Pancreas (tissue), 10 donors: ENCODE measurements around the gene M1AP. TPM values are rescaled to one million over a fixed set of nuclear protein-coding genes. Genes with fewer than 3 reads are reported as not detected.

Source experiments
- ATAC-seq, 4 donors: fragments of 200-7000 bp; cut with Tn5 transposase; one replicate each; pipeline versions ENCODE4 v1.8.0 to v1.9.1; 2020; ENCODE audit warnings: mild to moderate bottlenecking in 4 of 4, moderate library complexity in 4 of 4
- DNase-seq, 6 donors: peaks; one replicate each; pipeline ENCODE4 v3.0.0-alpha.2; 2020
- FAIRE-seq: peaks from 2 replicates; lab custom pipeline; 2012; peaks lifted over from hg19 to GRCh38; lab: Jason Lieb, UNC
- H3K27ac ChIP-seq, 4 donors: fragments of 200-600 bp; sonication (generic); 1 replicate in 3 of 4; 2 replicates in 1 of 4; pipeline versions ENCODE4 v1.5.0 to v1.8.0; 2020
- H3K27me3 ChIP-seq, 4 donors: fragments of 200-600 bp; one replicate each; pipeline ENCODE4 v1.8.0; 2021
- H3K36me3 ChIP-seq, 3 donors: fragments of 200-600 bp; sonication (generic) in 1 of 3; one replicate each; pipeline versions ENCODE4 v1.5.0 to v1.8.0; 2020 to 2021
- H3K4me1 ChIP-seq, 3 donors: fragments of 200-600 bp; one replicate each; pipeline ENCODE4 v1.8.0; 2021
- H3K4me3 ChIP-seq, 4 donors: fragments of 200-600 bp; sonication (generic) in 2 of 4; one replicate each; pipeline versions ENCODE4 v1.5.0 to v1.8.0; 2020 to 2021
- H3K9me3 ChIP-seq, 4 donors: fragments of 200-600 bp; one replicate each; pipeline ENCODE4 v1.8.0; 2021
- WGBS, 2 donors: extraction: QIAGEN DNeasy Blood & Tissue Kit; methylation state at CpG; one replicate each; pipeline ENCODE4 v1.1.7; 2013; 5-methylcytosine and 5-hydroxymethylcytosine counted together
- intact Hi-C, 3 donors: fragments of 100-400 bp; cut with DNase I; formaldehyde crosslinking; loops; one replicate each; pipeline versions ENCODE4 v1.11.1 to v1.14.2; 2022
- polyA plus RNA-seq, 2 donors: library from polyadenylated mRNA; stranded (reverse); fragments of 200-250 nt; gene quantifications; one replicate each; pipeline ENCODE4 v1.2.3, GENCODE V29; 2013
- total RNA-seq, 6 donors: library from RNA; stranded (reverse); fragmentation: NEBNext Ultra II Directional in 4 of 6; extraction: Animal tissue kit (Norgen Biotek cat#: 25700) in 4 of 6; gene quantifications; one replicate each; pipeline versions ENCODE4 v1.2.1 to v1.2.4, GENCODE V29; 2021 to 2023
- TF ChIP-seq, protein P1 (sequence below), 4 donors: fragments of 200-600 bp; sonication (generic) in 3 of 4; IDR thresholded peaks; one replicate each; pipeline versions ENCODE4 v1.5.0 to v1.8.0; 2021; ENCODE audit warnings: antibody characterized with exemption in 4 of 4
- donor health status: healthy with polysubstance abuse.
- donor health status: DM: no; HTN: no; CAD: no; lungs with moderate emphysema.
- donor health status: DM: no; HTN: no; CAD: no.
- donor health status: control.
- donor health status: control.
- donor health status: Bipolar disorder and iron deficiency.
- donor health status: DM: yes; HTN: yes; CAD: no.
- donor health status: DM: no; HTN: no; CAD: no.
- donor health status: DM: no; HTN: no; CAD: no.
- donor health status: DM: yes; HTN: yes; CAD: no.

Gene M1AP
- total and polyA plus RNA-seq, 8 donors, result 0.11 to 0.66 (median 0.27) TPM

DNA sequence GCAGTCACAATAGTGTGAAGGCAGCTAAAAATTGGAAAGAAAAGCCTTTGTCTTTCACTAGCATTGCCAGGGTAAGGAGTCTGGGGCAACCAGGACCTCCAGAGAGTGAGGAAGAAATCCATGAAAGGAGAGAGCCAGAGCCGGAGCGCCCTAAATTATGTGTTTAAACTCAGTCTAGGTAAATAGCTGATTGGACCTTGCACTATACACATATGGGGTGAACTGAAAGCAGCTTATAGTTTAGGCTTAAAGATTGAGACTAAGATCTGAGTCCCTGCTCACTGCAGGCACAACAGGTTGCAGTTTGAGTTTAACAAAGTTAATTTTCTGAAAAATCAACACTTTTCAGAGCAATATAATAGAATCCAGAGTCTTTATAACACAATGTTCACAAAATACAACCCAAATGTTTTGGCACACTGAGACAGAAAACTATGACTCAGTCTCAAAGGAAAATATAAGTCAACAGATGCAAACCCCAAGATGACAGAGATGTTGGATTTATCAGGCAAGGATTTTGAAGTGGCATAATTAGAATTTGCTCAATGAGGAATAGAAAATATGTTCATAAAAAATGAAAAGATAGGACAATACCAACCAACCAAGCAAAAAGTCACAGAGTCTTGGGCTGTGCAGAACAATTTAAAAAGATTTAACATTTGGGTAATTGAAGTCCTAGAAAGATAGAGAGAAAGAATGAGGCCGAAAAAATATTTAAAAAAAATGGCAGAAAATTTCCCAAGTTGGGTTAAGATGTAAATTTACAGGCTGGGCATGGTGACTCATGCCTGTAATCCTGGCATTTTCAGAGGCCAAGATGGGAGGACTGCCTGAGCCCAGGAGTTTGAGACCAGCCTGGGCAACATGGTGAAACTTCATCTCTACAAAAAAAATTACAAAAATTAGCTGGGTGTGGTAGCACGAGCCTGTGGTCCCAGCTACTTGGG lies 54.0 kb downstream of the M1AP start:
- Histone ChIP-seq H3K36me3 (no peaks in the 10 kb centered on the region), H3K27me3 (no peaks in the 10 kb centered on the region), H3K27ac (no peak overlapping the region), H3K4me1 (no peaks in the 10 kb centered on the region), H3K9me3 (no peaks in the 10 kb centered on the region), H3K4me3 (no peak overlapping the region)
- intact Hi-C loops, result no loop called here
- FAIRE-seq, result no peak
- no peak for DNase-seq
- TF ChIP-seq, protein P1, sequence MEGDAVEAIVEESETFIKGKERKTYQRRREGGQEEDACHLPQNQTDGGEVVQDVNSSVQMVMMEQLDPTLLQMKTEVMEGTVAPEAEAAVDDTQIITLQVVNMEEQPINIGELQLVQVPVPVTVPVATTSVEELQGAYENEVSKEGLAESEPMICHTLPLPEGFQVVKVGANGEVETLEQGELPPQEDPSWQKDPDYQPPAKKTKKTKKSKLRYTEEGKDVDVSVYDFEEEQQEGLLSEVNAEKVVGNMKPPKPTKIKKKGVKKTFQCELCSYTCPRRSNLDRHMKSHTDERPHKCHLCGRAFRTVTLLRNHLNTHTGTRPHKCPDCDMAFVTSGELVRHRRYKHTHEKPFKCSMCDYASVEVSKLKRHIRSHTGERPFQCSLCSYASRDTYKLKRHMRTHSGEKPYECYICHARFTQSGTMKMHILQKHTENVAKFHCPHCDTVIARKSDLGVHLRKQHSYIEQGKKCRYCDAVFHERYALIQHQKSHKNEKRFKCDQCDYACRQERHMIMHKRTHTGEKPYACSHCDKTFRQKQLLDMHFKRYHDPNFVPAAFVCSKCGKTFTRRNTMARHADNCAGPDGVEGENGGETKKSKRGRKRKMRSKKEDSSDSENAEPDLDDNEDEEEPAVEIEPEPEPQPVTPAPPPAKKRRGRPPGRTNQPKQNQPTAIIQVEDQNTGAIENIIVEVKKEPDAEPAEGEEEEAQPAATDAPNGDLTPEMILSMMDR (IDR thresholded peaks at IDR 0.05), result no peak
- 47 to 59% methylated on average over 4 of the region's 4 CpGs for WGBS, 2 donors
- ATAC-seq, result no peak

DNA sequence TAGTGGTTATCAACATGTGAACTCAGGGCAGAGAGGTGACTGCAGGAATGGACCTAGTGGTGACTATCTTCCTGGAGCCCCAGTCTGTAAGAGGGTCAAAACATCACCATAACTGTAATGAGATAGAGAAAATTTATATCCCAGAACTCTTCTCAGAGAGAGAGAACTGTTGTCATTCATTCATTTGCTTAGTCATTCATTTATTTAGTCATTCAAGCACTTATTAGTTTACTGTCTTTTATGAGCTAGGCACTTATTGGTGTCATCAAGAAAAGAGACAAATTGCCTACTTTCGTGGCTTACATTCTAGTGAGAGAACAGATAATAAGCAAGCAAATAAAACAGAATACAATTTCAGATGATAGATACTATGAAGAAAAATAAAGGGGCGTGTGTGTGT lies 59.5 kb downstream of the M1AP start:
- no peak overlapping the region for H3K27ac ChIP-seq
- intact Hi-C loops, result loop anchor here in 2 of 3 donors (5.0 kb wide), 2 partner anchors 106 to 111 kb away; partner anchors contain the start of genes CCDC142 (in 1 of the 2) and TTC31 (in 1 of the 2)
- no peaks in the 10 kb centered on the region for H3K9me3 ChIP-seq
- no peak overlapping the region for H3K4me3 ChIP-seq
- 37 to 50% methylated on average over 2 of the region's 2 CpGs for WGBS, 2 donors
- no peak for DNase-seq
- no peaks in the 10 kb centered on the region for H3K27me3 ChIP-seq
- TF ChIP-seq, protein P1 (IDR thresholded peaks at IDR 0.05), result no peak
- FAIRE-seq, result no peak
- no peaks in the 10 kb centered on the region for H3K4me1 ChIP-seq
- no peaks in the 10 kb centered on the region for H3K36me3 ChIP-seq
- ATAC-seq, result no peak

DNA sequence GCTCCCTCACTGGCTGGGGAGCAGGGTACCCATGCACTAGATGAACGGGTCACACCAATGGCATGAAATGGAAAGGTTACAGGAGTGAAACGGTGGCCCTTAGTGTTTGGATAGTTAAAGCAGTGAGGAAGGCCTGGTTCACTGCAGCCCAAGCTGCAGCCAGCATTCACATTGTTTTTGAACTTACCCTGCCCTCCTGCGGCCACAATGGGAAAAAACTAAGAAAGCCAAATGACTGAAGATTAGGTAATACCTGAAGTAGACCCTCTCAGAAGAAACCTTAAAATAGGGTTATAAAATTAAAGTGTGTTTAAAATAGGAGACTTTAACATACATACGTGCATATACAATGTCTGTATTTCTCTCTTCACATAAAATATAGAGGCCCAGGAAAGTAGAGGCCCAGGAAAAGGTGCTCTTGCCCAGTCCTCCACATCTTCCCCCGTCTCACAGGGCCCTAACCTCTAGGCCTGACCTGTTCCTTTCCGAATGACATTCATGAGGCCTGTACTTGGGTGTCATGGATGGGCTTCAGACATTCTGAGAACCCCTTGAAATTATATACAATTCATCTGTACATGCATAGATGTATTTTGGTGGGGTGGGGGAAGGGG lies 60.4 kb downstream of the M1AP start:
- Histone ChIP-seq H3K4me3 (no peak overlapping the region), H3K27me3 (no peaks in the 10 kb centered on the region), H3K27ac (no peak overlapping the region), H3K36me3 (no peaks in the 10 kb centered on the region), H3K4me1 (no peaks in the 10 kb centered on the region), H3K9me3 (no peaks in the 10 kb centered on the region)
- DNase-seq (peak in 5 of 6 donors; percentile 33 to 77 (median 50)), FAIRE-seq (no peak), ATAC-seq (peak; percentile 89 to 99 (median 98))
- intact Hi-C loops, result loop anchor here in 2 of 3 donors (5.0 kb wide), 2 partner anchors 105 to 110 kb away; partner anchors contain the start of genes CCDC142 (in 1 of the 2) and TTC31 (in 1 of the 2)
- TF ChIP-seq, protein P1 (IDR thresholded peaks at IDR 0.05), result peak; percentile 24 to 51 (median 44)
- 15 to 17% methylated on average over 6 of the region's 6 CpGs for WGBS, 2 donors

DNA sequence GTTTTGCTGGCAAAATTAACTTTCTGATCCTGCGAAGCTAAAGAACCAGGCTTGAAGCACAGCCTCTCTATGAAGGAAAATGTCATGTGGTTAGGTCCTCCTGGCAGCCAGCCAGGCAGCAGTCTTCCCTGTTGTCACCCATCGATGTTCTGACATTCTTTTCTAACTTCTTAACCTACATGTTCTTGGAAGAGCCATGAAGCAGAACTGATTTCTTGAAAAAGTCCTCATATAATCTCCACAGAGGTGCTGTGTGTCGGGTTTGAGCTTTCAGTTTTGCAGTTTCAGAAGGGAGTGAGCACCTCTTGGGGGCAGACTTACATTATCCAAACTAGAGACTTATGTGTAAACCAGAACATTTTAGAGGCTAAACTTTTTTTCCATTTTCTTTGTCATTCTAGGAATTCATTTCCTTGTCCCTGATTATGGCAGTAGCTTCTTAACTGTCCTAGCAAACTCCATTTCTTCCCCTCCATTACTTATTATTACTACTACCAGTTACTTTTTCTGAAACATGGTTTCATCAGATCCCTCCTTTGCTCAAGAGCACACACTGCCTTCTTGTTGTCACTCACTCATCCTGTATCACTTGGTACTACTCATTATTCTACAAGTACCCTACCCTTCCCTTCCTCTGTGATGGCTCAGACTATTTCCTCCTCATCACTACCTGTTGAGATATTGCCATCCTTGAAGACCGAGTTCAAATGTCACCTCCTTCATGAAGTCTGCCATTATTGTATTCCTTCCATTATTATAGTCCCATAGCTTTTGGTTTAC lies 62.5 kb downstream of the M1AP start:
- TF ChIP-seq, protein P1 (IDR thresholded peaks at IDR 0.05), result no peak
- Histone ChIP-seq H3K9me3 (no peaks in the 10 kb centered on the region), H3K36me3 (no peaks in the 10 kb centered on the region), H3K27me3 (no peaks in the 10 kb centered on the region), H3K4me1 (no peaks in the 10 kb centered on the region), H3K27ac (no peak overlapping the region), H3K4me3 (no peak overlapping the region)
- ATAC-seq (no peak), FAIRE-seq (no peak), DNase-seq (no peak)
- intact Hi-C loops, result loop anchor here in 2 of 3 donors (5.0 kb wide), 2 partner anchors 103 to 108 kb away; partner anchors contain the start of genes CCDC142 (in 1 of the 2) and TTC31 (in 1 of the 2)
- WGBS, 2 donors, result 55 to 59% methylated on average over 4 of the region's 4 CpGs
